Measurements from ENCODE around the gene ACVRL1. TPM values are rescaled to one million over a fixed set of nuclear protein-coding genes. Genes with fewer than 3 reads are reported as not detected.

Gene ACVRL1
- total RNA-seq: 2.1 and 3.9 TPM in 2 replicates

GRCh38 chr12:51907083-51907855 lies at the start of gene ACVRL1:
Gene ACVRL1, plus strand, starts transcription at chr12:51907504. Its CDS starts 4,971 bp downstream, at chr12:51912475.

DNA sequence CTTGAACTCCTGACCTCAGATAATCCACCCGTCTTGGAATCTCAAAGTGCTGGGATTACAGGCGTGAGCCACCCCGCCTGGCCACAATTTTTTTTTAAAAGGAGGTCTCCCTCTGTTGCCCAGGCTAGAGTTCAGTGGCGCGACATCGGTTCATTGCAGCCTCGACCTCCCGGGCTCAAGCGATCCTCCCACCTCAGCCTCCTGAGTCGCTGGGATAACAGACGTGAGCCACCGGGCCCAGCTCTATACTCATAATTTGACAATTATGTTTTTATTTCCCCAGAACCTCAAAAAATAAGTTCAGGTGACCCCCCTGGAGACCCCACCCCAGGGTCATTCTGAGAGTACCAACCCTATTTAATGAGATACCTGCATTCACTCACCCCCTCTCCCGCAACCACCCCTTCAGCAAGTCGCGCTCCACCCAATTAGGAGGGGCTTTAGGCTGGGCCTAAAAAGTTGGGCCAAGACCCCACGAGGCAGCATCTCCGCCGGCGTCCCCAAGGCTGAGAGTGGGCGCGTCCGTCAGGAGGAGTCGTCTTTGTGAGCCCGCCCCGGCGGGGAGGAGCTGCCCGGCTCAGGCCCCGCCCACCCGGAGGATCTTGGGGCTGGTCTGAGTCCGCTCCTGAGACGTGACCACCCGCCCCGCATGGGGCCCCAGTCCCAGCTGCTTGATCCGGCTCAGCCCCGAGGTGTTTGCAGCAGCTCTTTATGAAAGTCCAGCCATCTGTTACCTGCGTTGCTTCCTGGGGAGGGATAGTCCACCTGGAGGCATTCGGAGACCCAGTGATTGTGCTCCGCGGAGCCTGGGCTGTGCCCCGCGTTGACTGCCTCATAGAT lies 19.6 kb upstream of the ACVRL1 start, which contains the start of gene ANKRD33:
TSS of gene ANKRD33 (plus strand) at position 628 of the 840 bp plus-strand sequence. CDS start at position 712, 84 bp downstream.

DNA sequence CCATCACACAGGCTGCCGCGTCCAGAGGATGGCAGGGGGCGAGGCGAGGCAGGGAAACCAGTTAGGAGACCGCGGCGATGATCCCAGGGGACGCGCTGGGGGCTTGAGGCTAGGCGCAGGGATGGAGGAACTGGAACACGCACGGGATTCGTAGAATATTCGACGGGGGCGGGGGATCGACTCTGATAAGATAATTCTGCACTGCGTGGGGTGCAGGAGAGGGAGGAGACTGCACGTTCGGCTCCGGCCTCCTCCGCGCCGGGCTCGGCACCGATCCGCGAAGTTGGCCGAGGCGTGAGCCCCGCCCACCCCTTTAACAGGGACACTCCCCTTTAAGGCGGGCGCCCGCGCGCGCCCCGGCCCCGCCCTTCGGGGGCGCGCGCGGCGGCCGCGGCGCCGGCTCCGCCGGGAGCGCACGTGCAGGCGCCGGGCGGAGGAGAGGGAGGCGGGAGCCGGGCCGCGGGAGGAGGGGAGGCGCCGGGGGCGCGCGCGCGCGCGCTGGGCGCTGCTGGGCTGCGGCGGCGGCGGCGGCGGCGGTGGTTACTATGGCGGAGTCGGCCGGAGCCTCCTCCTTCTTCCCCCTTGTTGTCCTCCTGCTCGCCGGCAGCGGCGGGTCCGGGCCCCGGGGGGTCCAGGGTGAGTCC lies 44.0 kb downstream of the ACVRL1 start, which contains the start of gene ACVR1B:
TSS of gene ACVR1B (plus strand) at position 501 of the 644 bp plus-strand sequence. CDS start at position 546, 45 bp downstream.

Other genes with a start within 250 kb of the ACVRL1 start
- 0.33 and 2.3 TPM in 2 replicates for gene FIGNL2, start 58.8 kb upstream of the ACVRL1 start, total RNA-seq
- not detected in 2 replicates for gene ANKRD33, start 19.4 kb upstream of the ACVRL1 start, total RNA-seq
- 8.5 and 14.6 TPM in 2 replicates for gene ACVR1B, start 44.2 kb downstream of the ACVRL1 start, total RNA-seq
- 0.98 and 5.1 TPM in 2 replicates for gene TAMALIN, start 99.4 kb downstream of the ACVRL1 start, total RNA-seq
- 3.8 and 6.4 TPM in 2 replicates for gene NR4A1, start 143.9 kb downstream of the ACVRL1 start, total RNA-seq
- gene ATG101, start 162.5 kb downstream of the ACVRL1 start, total RNA-seq: 33.8 and 52.6 TPM in 2 replicates
- not detected in 2 replicates for gene SMIM41, start 172.2 kb downstream of the ACVRL1 start, total RNA-seq